Bronchial epithelial cell (primary cell): ENCODE measurements around the gene ACKR1. TPM values are rescaled to one million over a fixed set of nuclear protein-coding genes. Genes with fewer than 3 reads are reported as not detected.
A peak's percentile ranks its signal among the peaks of the same experiment; 100 is the strongest.

Experiments used
- DNase-seq: peaks from one replicate; pipeline ENCODE4 v3.0.0-alpha.2; 2010; ENCODE audit warnings: low read depth
- FAIRE-seq: peaks from 2 replicates; lab custom pipeline; 2011; peaks lifted over from hg19 to GRCh38; lab: Jason Lieb, UNC
- H3K27me3 ChIP-seq: 2 replicates; pipeline ENCODE4 v1.5.1; 2011; ENCODE audit warnings: low read length; ENCODE audit not compliant: control insufficient read depth, insufficient read depth
- H3K36me3 ChIP-seq: 2 replicates; pipeline ENCODE4 v1.5.1; 2011; ENCODE audit warnings: low read length; ENCODE audit not compliant: control insufficient read depth, insufficient read depth
- H3K4me3 ChIP-seq: 2 replicates; pipeline ENCODE4 v1.5.1; 2011; ENCODE audit warnings: mild to moderate bottlenecking, low read depth, low read length, control low read depth
- total RNA-seq: library from RNA; depleted of rRNA; stranded (reverse); fragments of >200 nt; gene quantifications from 2 replicates; pipeline ENCODE4 v1.2.1, GENCODE V29; 2014
- TF ChIP-seq, protein P1 (sequence below): IDR thresholded peaks from 2 replicates; pipeline ENCODE4 v1.5.1; 2011; ENCODE audit warnings: mild to moderate bottlenecking, moderate library complexity, low read length, control low read depth, inconsistent platforms; ENCODE audit not compliant: insufficient read depth, severe bottlenecking

The ACKR1 gene
- total RNA-seq, 1 donor from 2014 or later: not detected

DNA sequence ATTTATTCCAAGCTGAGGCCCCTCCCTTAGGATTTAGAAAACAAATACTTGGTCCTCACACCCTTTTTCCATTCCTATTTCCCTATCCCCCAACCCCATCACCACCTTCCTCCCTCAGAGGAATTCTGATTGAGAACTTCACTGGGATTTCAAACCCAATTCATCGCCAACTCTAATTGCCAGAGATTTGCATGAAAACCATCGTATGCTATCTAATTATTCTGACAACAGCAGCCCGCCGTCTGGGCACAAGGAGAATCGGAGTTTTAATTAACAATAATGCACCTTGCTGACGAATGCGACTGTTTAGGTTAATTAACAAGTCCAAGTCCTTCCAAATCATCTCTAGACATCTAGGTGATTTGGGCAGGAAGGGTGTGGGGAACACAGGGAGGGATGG is 4.4 kb downstream of the ACKR1 start:
- no peaks in the 10 kb centered on the region for H3K27me3 ChIP-seq
- no peak overlapping the region for H3K4me3 ChIP-seq
- FAIRE-seq: no peak
- no peaks in the 10 kb centered on the region for H3K36me3 ChIP-seq
- no peak for DNase-seq
- TF ChIP-seq, protein P1, sequence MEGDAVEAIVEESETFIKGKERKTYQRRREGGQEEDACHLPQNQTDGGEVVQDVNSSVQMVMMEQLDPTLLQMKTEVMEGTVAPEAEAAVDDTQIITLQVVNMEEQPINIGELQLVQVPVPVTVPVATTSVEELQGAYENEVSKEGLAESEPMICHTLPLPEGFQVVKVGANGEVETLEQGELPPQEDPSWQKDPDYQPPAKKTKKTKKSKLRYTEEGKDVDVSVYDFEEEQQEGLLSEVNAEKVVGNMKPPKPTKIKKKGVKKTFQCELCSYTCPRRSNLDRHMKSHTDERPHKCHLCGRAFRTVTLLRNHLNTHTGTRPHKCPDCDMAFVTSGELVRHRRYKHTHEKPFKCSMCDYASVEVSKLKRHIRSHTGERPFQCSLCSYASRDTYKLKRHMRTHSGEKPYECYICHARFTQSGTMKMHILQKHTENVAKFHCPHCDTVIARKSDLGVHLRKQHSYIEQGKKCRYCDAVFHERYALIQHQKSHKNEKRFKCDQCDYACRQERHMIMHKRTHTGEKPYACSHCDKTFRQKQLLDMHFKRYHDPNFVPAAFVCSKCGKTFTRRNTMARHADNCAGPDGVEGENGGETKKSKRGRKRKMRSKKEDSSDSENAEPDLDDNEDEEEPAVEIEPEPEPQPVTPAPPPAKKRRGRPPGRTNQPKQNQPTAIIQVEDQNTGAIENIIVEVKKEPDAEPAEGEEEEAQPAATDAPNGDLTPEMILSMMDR: no peak

DNA sequence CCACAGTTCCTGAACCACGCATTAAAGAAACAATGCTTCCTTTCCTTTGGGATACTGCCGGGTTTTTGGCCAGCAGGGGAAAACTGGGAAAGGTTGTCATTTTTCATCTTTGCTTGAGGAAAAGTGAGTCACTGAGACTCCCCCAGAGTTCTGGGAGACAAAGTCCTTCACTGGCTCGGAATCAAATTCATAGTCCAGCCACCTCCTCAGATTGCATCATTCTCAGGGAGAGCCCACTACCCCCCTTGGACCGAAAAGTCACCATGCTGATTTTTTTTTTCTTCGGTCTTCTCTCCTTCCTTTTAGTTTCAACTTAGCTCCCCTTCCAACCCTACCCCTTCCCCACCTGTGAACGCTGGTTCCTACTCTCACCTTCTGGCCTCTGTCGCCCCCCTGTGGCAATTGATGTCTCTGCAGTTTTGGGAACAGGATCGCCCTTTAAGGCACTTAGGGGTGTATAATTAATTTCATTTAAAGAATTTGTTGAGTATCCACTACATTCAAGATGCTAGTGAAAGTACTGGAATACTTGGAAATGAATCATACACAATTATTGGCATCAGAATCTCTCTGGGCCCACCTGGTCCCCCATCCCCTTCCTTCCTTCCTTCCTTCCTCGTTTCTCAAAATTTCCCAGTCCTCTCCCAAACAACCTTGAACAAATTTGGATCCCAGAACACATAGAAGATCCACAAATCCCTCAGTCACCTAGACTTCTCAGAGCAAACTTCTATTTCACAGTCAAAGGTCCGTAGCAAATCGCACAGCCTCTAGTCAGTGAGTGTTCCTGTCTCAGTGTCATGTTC is 6.9 kb downstream of the ACKR1 start:
- TF ChIP-seq, protein P1: peak; percentile 74
- Histone ChIP-seq H3K4me3 (no peak overlapping the region), H3K36me3 (no peaks in the 10 kb centered on the region), H3K27me3 (no peaks in the 10 kb centered on the region)
- DNase-seq (peak; percentile 18), FAIRE-seq (no peak)

DNA sequence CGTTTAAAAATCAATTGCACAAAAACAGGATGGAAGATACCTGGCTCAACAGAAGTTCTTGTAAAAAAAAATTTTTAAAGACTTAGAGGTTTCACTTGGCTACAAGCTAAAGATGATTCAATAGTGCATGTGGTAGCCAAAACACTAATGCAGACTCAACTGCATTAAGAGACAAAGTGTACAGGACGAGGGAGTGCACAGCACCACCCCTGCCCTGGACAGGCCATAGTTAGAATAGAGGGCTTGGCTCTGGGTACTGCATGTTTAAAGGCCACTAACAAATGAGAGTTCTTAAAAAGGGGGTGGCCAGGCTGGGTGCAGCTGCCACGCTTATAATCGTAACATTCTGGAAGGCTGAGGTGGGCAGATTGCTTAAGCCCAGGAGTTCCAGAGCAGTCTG is 7.9 kb downstream of the ACKR1 start:
- H3K4me3 ChIP-seq: no peak overlapping the region
- H3K27me3 ChIP-seq: no peaks in the 10 kb centered on the region
- H3K36me3 ChIP-seq: no peaks in the 10 kb centered on the region
- TF ChIP-seq, protein P1: no peak
- DNase-seq (no peak), FAIRE-seq (no peak)

DNA sequence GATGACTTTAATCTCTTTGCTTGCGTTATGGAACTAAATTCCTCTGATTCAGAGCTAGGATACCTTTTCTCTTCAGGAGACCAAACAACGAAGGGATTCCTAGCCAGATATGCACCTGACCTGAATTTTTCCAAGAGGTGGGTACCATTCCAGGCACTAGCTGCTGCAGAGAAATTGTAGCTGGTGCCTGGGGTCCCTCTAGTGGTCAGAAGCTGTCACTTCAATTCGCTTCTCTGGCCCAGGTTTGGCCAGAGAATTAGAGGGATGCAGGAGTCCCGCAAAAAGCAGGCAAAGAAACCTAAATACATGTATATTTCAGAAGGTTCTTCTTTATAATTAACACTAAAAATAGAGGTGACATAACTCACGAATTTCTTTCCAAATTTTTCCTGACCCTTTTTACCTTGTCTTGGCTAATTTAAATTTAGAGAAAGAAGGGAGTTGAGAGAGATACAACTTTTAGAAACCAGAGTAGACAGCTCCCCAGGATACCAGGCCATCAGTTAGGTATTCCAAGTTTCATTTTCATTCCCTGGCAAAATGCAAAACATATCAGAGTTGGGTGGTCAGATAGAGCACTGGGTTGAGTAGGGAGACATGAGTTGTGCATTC is 9.6 kb downstream of the ACKR1 start:
- FAIRE-seq (no peak), DNase-seq (peak; percentile 34)
- Histone ChIP-seq H3K36me3 (no peaks in the 10 kb centered on the region), H3K27me3 (no peaks in the 10 kb centered on the region), H3K4me3 (no peak overlapping the region)
- TF ChIP-seq, protein P1: peak; percentile 92

DNA sequence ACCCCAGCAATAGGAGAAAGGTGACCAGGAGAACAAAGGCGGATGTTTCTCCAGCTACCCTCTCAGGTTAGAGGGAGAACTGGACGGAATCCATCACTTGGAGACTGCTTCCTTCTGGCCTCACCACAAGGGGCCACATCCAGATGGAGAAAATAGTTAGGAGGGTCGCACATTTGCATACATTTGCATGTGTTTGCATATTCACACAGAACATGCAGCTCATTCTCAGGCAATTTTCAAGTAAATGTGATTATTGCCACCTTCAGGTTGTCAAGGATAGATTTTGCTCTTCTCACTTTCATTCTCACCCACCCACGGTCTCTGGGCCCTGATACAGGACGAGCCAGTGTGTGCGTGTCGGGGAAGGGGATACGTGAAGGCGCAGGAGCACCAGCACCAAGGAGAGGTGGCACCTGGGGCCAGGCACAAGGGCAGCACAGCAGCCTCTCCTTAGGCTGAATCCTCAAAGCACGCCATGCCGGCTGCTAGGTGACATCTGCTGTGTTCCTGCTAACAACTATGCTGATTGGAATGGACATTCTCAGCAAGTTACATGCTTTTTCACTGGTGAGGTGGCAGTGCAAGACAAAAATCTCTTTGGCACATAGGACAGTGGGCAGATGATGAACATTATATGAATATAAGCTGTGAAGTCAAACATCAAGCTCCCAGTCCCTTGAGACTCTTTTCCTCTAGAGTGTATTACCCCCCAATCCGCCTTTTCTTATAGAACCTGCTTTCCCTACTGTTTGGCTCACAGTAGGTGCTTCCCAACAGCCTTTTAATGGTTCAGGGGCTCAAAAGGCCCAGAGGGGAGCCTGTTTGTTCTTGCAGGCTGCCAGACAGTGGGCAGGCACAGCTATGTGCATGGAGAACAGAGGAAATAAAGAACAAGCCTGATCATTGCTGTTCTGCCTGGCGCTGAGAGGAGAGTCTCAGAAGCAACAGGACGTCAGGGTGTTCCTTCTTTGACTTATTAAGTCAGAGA is 14.3 kb downstream of the ACKR1 start:
- no peak for DNase-seq
- TF ChIP-seq, protein P1: no peak
- H3K36me3 ChIP-seq: no peaks in the 10 kb centered on the region
- H3K27me3 ChIP-seq: no peaks in the 10 kb centered on the region
- FAIRE-seq: peak; percentile 32
- no peak overlapping the region for H3K4me3 ChIP-seq
